CD14-positive monocyte (primary cell): ENCODE results near the gene CRTC1. TPM values are rescaled to one million over a fixed set of nuclear protein-coding genes. Genes with fewer than 3 reads are reported as not detected.

Experiments
- DNase-seq, 3 donors: peaks; one replicate each; pipeline ENCODE4 v3.0.0-alpha.2; 2011 to 2022
- H2AFZ ChIP-seq: 2 replicates; pipeline ENCODE4 v1.6.0; 2012; ENCODE audit warnings: mild to moderate bottlenecking, low read depth, low read length, inconsistent platforms; ENCODE audit not compliant: insufficient read depth, poor library complexity, severe bottlenecking
- H3K27ac ChIP-seq, 2 donors: 1 replicate in 1 of 2; 2 replicates in 1 of 2; pipeline ENCODE4 v1.5.1; 2012 to 2013; ENCODE audit warnings: low read length in 2 of 2, control low read depth in 1 of 2, inconsistent platforms in 1 of 2, low read depth in 1 of 2, mild to moderate bottlenecking in 1 of 2
- H3K27me3 ChIP-seq, 2 donors: one replicate each; pipeline versions ENCODE4 v1.6.0 to v1.6.1; 2011 to 2013; ENCODE audit warnings: low read length in 2 of 2; ENCODE audit not compliant: control insufficient read depth in 2 of 2, insufficient read depth in 2 of 2
- H3K36me3 ChIP-seq, 2 donors: replicated peaks in 1 of 2; 1 replicate in 1 of 2; 2 replicates in 1 of 2; pipeline versions ENCODE4 v1.5.1 to v1.6.1; 2012 to 2013; ENCODE audit warnings: low read length in 2 of 2, control low read depth in 1 of 2, inconsistent platforms in 1 of 2, mild to moderate bottlenecking in 1 of 2; ENCODE audit not compliant: insufficient read depth in 2 of 2, control insufficient read depth in 1 of 2
- H3K4me1 ChIP-seq, 2 donors: 1 replicate in 1 of 2; 2 replicates in 1 of 2; pipeline versions ENCODE4 v1.5.1 to v1.6.1; 2012 to 2013; ENCODE audit warnings: low read length in 2 of 2, control low read depth in 1 of 2, inconsistent platforms in 1 of 2, mild to moderate bottlenecking in 1 of 2, moderate library complexity in 1 of 2; ENCODE audit not compliant: insufficient read depth in 2 of 2, control insufficient read depth in 1 of 2
- H3K4me2 ChIP-seq: replicated peaks from 2 replicates; pipeline ENCODE3; 2012; ENCODE audit warnings: low read length, moderate library complexity, mild to moderate bottlenecking; ENCODE audit not compliant: poor library complexity, severe bottlenecking; ENCODE audit errors: extremely low read depth
- H3K4me3 ChIP-seq, 3 experiments: fragments of 200-600 bp in 1 of 3; sonication (generic) in 1 of 3; replicated peaks in 1 of 3; 1 replicate in 2 of 3; 2 replicates in 1 of 3; pipeline ENCODE4 v1.5.1; 2011 to 2013; ENCODE audit warnings: low read length in 3 of 3, mild to moderate bottlenecking in 3 of 3, control low read depth in 2 of 3, low read depth in 2 of 3, inconsistent platforms in 1 of 3, moderate library complexity in 1 of 3
- H3K79me2 ChIP-seq: 2 replicates; pipeline ENCODE4 v1.6.0; 2012; ENCODE audit warnings: mild to moderate bottlenecking, control low read depth, inconsistent platforms, low read length, moderate library complexity; ENCODE audit not compliant: insufficient read depth
- H3K9ac ChIP-seq: 2 replicates; pipeline ENCODE4 v1.6.0; 2017; ENCODE audit warnings: low read length, mild to moderate bottlenecking; ENCODE audit not compliant: insufficient read depth, poor library complexity, severe bottlenecking
- H3K9me3 ChIP-seq, 2 donors: replicated peaks in 1 of 2; 1 replicate in 1 of 2; 2 replicates in 1 of 2; pipeline versions ENCODE4 v1.5.1 to v1.6.1; 2012 to 2013; ENCODE audit warnings: low read length in 2 of 2, control low read depth in 1 of 2; ENCODE audit not compliant: control insufficient read depth in 1 of 2, insufficient read depth in 1 of 2
- H4K20me1 ChIP-seq: 2 replicates; pipeline ENCODE4 v1.6.0; 2012; ENCODE audit warnings: mild to moderate bottlenecking, low read length, control low read depth, moderate library complexity; ENCODE audit not compliant: insufficient read depth
- H3K27ac Mint-ChIP-seq, 7 donors: one replicate each; pipeline ENCODE4 v1.8.0; 2020; ENCODE audit warnings: mild to moderate bottlenecking in 7 of 7, mixed read lengths in 7 of 7, moderate library complexity in 6 of 7, inconsistent platforms in 2 of 7
- H3K27me3 Mint-ChIP-seq, 3 donors: one replicate each; pipeline ENCODE4 v1.8.0; 2021 to 2022; ENCODE audit warnings: low read depth in 3 of 3, mild to moderate bottlenecking in 3 of 3, mixed read lengths in 3 of 3, moderate library complexity in 3 of 3, inconsistent platforms in 1 of 3
- H3K36me3 Mint-ChIP-seq, 2 donors: one replicate each; pipeline ENCODE4 v1.8.0; 2020; ENCODE audit warnings: mixed read lengths in 2 of 2, inconsistent platforms in 1 of 2, mild to moderate bottlenecking in 1 of 2
- H3K4me1 Mint-ChIP-seq: one replicate; pipeline ENCODE4 v1.8.0; 2020; ENCODE audit warnings: mild to moderate bottlenecking, mixed read lengths
- H3K4me3 Mint-ChIP-seq, 2 donors: one replicate each; pipeline ENCODE4 v1.8.0; 2020; ENCODE audit warnings: mild to moderate bottlenecking in 2 of 2, mixed read lengths in 2 of 2, moderate library complexity in 1 of 2
- H3K9me3 Mint-ChIP-seq, 7 donors: one replicate each; pipeline ENCODE4 v1.8.0; 2020 to 2022; ENCODE audit warnings: mixed read lengths in 7 of 7, mild to moderate bottlenecking in 6 of 7, moderate library complexity in 6 of 7, inconsistent platforms in 2 of 7
- WGBS: methylation state at CpG from one replicate; pipeline ENCODE4 v1.1.5; 2013; ENCODE audit warnings: missing lambda C conversion rate; ENCODE audit not compliant: insufficient coverage; 5-methylcytosine and 5-hydroxymethylcytosine counted together
- intact Hi-C, 2 donors: fragments of 100-400 bp; cut with micrococcal nuclease; formaldehyde crosslinking; loops; one replicate each; pipeline versions ENCODE4 v1.15.0 to v1.15.1; 2023
- polyA plus RNA-seq, 3 donors: library from polyadenylated mRNA; depleted of rRNA in 1 of 3; unstranded in 2 of 3; stranded (reverse) in 1 of 3; fragments of 300-500 nt in 2 of 3; fragments of >200 nt in 1 of 3; fragmentation: Illumina TruSeq in 2 of 3; gene quantifications; 1 replicate in 2 of 3; 2 replicates in 1 of 3; pipeline ENCODE4 v1.2.3, GENCODE V29; 2012 to 2021
- TF ChIP-seq, protein P1 (sequence below): fragments of 200-600 bp; IDR thresholded peaks from one replicate; pipeline ENCODE4 v1.8.0; 2022; ENCODE audit warnings: antibody characterized with exemption, mild to moderate bottlenecking

Gene CRTC1
- polyA plus RNA-seq, 3 donors = 0.28 to 9.2 (median 0.55) TPM

DNA sequence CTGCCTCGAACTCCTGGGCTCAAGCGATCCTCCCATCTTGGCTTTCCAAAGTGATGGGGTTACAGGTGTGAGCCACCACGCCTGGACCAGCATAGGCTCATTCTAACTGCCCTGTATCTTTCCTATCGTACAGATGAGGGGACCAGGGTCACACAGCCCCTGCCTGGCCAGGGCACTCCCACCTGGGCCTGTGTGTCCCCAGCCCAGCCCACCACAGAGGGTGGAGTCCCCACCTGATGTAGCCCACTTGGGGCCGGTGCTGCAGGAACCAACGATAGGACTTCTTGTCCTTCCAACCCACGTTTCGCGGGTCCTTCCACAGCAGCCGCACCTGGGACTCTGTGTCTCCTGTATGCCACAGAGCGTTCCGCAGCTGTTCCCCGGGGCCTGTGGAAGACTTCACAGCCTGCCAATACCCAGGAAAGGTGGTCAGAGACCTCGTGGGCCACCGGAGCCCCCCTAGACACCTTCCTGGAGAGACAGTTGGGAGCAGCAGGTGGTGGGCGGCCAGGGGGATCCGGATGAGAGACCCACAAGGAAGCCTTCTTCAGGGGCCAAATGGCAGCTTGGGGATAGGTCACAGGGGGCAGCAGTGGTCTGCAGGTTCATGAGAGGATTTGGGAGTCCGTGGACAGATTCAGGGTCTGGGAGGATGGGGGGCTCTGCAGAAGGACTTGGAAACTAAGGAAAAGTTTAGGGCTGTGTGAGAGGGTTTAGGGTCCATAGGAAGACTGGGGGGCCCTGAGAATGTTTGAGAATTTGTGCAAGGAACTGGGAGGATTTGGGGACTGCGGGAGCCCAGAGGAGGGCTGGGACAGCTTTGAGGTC, 100.7 kb downstream of the CRTC1 start:
- peaks cover 11 to 45% of the 10 kb centered on the region in 2 donors for H3K27me3 ChIP-seq
- Mint-ChIP-seq H3K4me3 (peak overlapping the region in 1 of 2 donors; percentile 73), H3K36me3 (peaks cover 6 to 7% of the 10 kb centered on the region in 2 donors), H3K9me3 (peaks cover 3 to 38% (median 20%) of the 10 kb centered on the region in 7 donors), H3K27ac (peak overlapping the region in 1 of 7 donors; percentile 38), H3K27me3 (peaks cover 44 to 59% (median 49%) of the 10 kb centered on the region in 3 donors), H3K4me1 (peaks cover 36% of the 10 kb centered on the region)
- H4K20me1 ChIP-seq = no peaks in the 10 kb centered on the region
- H3K4me2 ChIP-seq = no peak overlapping the region
- peaks cover 0 to 15% of the 10 kb centered on the region in 2 donors for H3K9me3 ChIP-seq
- intact Hi-C loops = no loop called here
- no peaks in the 10 kb centered on the region for H3K79me2 ChIP-seq
- no peak overlapping the region for H3K27ac ChIP-seq
- WGBS = 92% methylated on average over 18 of the region's 19 CpGs
- no peak overlapping the region for H2AFZ ChIP-seq
- H3K36me3 ChIP-seq = no peaks in the 10 kb centered on the region
- DNase-seq = no peak
- TF ChIP-seq, protein P1, sequence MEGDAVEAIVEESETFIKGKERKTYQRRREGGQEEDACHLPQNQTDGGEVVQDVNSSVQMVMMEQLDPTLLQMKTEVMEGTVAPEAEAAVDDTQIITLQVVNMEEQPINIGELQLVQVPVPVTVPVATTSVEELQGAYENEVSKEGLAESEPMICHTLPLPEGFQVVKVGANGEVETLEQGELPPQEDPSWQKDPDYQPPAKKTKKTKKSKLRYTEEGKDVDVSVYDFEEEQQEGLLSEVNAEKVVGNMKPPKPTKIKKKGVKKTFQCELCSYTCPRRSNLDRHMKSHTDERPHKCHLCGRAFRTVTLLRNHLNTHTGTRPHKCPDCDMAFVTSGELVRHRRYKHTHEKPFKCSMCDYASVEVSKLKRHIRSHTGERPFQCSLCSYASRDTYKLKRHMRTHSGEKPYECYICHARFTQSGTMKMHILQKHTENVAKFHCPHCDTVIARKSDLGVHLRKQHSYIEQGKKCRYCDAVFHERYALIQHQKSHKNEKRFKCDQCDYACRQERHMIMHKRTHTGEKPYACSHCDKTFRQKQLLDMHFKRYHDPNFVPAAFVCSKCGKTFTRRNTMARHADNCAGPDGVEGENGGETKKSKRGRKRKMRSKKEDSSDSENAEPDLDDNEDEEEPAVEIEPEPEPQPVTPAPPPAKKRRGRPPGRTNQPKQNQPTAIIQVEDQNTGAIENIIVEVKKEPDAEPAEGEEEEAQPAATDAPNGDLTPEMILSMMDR = no peak
- peaks cover 22 to 47% of the 10 kb centered on the region in 2 donors for H3K4me1 ChIP-seq
- H3K4me3 ChIP-seq = no peak overlapping the region
- no peak overlapping the region for H3K9ac ChIP-seq

DNA sequence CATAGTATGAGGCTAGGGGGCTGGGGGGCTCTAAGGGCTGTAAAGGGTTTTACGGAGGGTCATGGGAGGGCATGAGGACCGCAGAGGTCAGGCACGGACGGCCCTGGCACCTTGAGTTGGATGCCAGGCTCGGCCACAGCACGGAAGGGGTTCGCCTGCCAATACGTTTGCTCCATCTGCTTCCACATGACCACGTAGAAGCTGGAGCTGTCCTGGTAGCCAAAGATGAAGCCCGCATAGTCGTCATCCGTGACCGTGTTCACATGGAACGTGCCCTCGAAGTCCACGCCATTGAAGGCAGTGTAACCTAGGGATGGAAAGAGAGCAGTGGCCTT, 101.3 kb downstream of the CRTC1 start:
- H3K9ac ChIP-seq = no peak overlapping the region
- no peaks in the 10 kb centered on the region for H3K79me2 ChIP-seq
- WGBS = 83% methylated on average over 16 of the region's 16 CpGs
- no peak overlapping the region for H3K27ac ChIP-seq
- Mint-ChIP-seq H3K27ac (no peak overlapping the region), H3K36me3 (peaks cover 7 to 9% of the 10 kb centered on the region in 2 donors), H3K27me3 (peaks cover 50 to 65% (median 54%) of the 10 kb centered on the region in 3 donors), H3K4me1 (peaks cover 42% of the 10 kb centered on the region), H3K4me3 (peak overlapping the region in 1 of 2 donors; percentile 83), H3K9me3 (peaks cover 3 to 41% (median 23%) of the 10 kb centered on the region in 7 donors)
- TF ChIP-seq, protein P1 = no peak
- peaks cover 24 to 52% of the 10 kb centered on the region in 2 donors for H3K4me1 ChIP-seq
- no peak for DNase-seq
- H3K36me3 ChIP-seq = no peaks in the 10 kb centered on the region
- H4K20me1 ChIP-seq = no peaks in the 10 kb centered on the region
- H3K4me3 ChIP-seq = peak overlapping the region in 1 of 3 experiments; percentile 61
- peak overlapping the region; percentile 60 for H3K4me2 ChIP-seq
- intact Hi-C loops = no loop called here
- H3K9me3 ChIP-seq = peaks cover 0 to 18% of the 10 kb centered on the region in 2 donors
- H2AFZ ChIP-seq = no peak overlapping the region
- peaks cover 17 to 51% of the 10 kb centered on the region in 2 donors for H3K27me3 ChIP-seq
